HepG2 (cell line): ENCODE measurements around the gene DDX17. TPM values are rescaled to one million over a fixed set of nuclear protein-coding genes. Genes with fewer than 3 reads are reported as not detected.

Experiments used
- CREB1 ChIP-seq, 2 experiments: fragments of 450-650 bp in 1 of 2; IDR thresholded peaks; 2 replicates each; pipeline ENCODE4 v1.6.1; 2016 to 2017; ENCODE audit warnings: control low read depth in 1 of 2, mild to moderate bottlenecking in 1 of 2, missing compliant biosample characterization in 1 of 2, missing genetic modification characterization in 1 of 2
- MYC ChIP-seq: sonication (generic); formaldehyde crosslinking; IDR thresholded peaks from 2 replicates; pipeline ENCODE4 v1.9.0; 2021; ENCODE audit warnings: missing genetic modification reagents, borderline replicate concordance
- MYPOP ChIP-seq: sonication (generic); formaldehyde crosslinking; IDR thresholded peaks from 2 replicates; pipeline ENCODE4 v1.8.1; 2023; ENCODE audit warnings: mild to moderate bottlenecking, moderate library complexity, missing genetic modification reagents
- ZBTB44 ChIP-seq: sonication (generic); formaldehyde crosslinking; IDR thresholded peaks from 2 replicates; pipeline ENCODE4 v1.4.0; 2020; ENCODE audit warnings: missing genetic modification reagents
- ZNF142 ChIP-seq: sonication (generic); formaldehyde crosslinking; IDR thresholded peaks from 2 replicates; pipeline ENCODE4 v1.4.0; 2020; ENCODE audit warnings: missing genetic modification reagents
- ZNF496 ChIP-seq: sonication (generic); formaldehyde crosslinking; IDR thresholded peaks from 2 replicates; pipeline ENCODE4 v1.8.1; 2023; ENCODE audit warnings: mild to moderate bottlenecking, moderate library complexity, missing genetic modification reagents; ENCODE audit not compliant: insufficient replicate concordance
- polyA plus RNA-seq, 8 experiments: library from polyadenylated mRNA; depleted of rRNA in 3 of 8; stranded (reverse) in 7 of 8; unstranded in 1 of 8; fragments of >200 nt; fragmentation: Illumina TruSeq in 4 of 8; extraction: Trizol in 4 of 8; gene quantifications; 2 replicates each; pipeline versions ENCODE4 v1.2.1 to v1.2.3, GENCODE V29; 2011 to 2016; ENCODE audit warnings: low read depth in 4 of 8, missing spikeins in 1 of 8, mixed read lengths in 1 of 8; ENCODE audit not compliant: insufficient read depth in 1 of 8
- total RNA-seq, 5 experiments: library from RNA; depleted of rRNA; stranded (reverse); fragments of >200 nt; fragmentation: Illumina TruSeq; extraction: Trizol; gene quantifications; 2 replicates each; pipeline ENCODE4 v1.2.3, GENCODE V29; 2016; ENCODE audit warnings: low read depth in 1 of 5
- TF ChIP-seq, protein P1 (sequence below): sonication (generic); formaldehyde crosslinking; IDR thresholded peaks from 2 replicates; pipeline ENCODE4 v1.8.1; 2022; ENCODE audit warnings: low read depth, mild to moderate bottlenecking, missing genetic modification reagents
- TF ChIP-seq, protein P2 (sequence below): sonication (generic); formaldehyde crosslinking; IDR thresholded peaks from 2 replicates; pipeline ENCODE4 v1.8.0; 2022; ENCODE audit warnings: mild to moderate bottlenecking, missing genetic modification reagents; ENCODE audit not compliant: insufficient replicate concordance
- TF ChIP-seq, protein P3 (sequence below): sonication (generic); formaldehyde crosslinking; IDR thresholded peaks from 2 replicates; pipeline ENCODE4 v1.4.0; 2020; ENCODE audit warnings: missing genetic modification reagents

The DDX17 gene
- total and polyA plus RNA-seq, 2 of the 13 experiments (the other 11 are each of a cell fraction or from before 2014, with no cell fraction given): 238 to 344 TPM

- TF ChIP-seq, protein P1, sequence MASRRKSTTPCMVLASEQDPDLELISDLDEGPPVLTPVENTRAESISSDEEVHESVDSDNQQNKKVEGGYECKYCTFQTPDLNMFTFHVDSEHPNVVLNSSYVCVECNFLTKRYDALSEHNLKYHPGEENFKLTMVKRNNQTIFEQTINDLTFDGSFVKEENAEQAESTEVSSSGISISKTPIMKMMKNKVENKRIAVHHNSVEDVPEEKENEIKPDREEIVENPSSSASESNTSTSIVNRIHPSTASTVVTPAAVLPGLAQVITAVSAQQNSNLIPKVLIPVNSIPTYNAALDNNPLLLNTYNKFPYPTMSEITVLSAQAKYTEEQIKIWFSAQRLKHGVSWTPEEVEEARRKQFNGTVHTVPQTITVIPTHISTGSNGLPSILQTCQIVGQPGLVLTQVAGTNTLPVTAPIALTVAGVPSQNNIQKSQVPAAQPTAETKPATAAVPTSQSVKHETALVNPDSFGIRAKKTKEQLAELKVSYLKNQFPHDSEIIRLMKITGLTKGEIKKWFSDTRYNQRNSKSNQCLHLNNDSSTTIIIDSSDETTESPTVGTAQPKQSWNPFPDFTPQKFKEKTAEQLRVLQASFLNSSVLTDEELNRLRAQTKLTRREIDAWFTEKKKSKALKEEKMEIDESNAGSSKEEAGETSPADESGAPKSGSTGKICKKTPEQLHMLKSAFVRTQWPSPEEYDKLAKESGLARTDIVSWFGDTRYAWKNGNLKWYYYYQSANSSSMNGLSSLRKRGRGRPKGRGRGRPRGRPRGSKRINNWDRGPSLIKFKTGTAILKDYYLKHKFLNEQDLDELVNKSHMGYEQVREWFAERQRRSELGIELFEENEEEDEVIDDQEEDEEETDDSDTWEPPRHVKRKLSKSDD (CRISPR knock-in tag): peak; percentile 70
- TF ChIP-seq CREB1 (IDR thresholded peaks at IDR 0.05): peak; percentile 77
- TF ChIP-seq CREB1 (CRISPR knock-in tag; IDR thresholded peaks at IDR 0.05): peak; percentile 51; the same call in 1 of the 2 replicates
- peak; percentile 80; the same call in 1 of the 2 replicates for TF ChIP-seq ZNF142 (CRISPR knock-in tag)
- no peak for TF ChIP-seq MYC (CRISPR knock-in tag)
- TF ChIP-seq ZNF496 (CRISPR knock-in tag): no peak
- TF ChIP-seq, protein P2, sequence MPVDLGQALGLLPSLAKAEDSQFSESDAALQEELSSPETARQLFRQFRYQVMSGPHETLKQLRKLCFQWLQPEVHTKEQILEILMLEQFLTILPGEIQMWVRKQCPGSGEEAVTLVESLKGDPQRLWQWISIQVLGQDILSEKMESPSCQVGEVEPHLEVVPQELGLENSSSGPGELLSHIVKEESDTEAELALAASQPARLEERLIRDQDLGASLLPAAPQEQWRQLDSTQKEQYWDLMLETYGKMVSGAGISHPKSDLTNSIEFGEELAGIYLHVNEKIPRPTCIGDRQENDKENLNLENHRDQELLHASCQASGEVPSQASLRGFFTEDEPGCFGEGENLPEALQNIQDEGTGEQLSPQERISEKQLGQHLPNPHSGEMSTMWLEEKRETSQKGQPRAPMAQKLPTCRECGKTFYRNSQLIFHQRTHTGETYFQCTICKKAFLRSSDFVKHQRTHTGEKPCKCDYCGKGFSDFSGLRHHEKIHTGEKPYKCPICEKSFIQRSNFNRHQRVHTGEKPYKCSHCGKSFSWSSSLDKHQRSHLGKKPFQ: peak; percentile 59
- TF ChIP-seq ZBTB44 (CRISPR knock-in tag): 0 out of 2 replicates have a peak, but pooled peaks have one; percentile 54
- TF ChIP-seq, protein P3, sequence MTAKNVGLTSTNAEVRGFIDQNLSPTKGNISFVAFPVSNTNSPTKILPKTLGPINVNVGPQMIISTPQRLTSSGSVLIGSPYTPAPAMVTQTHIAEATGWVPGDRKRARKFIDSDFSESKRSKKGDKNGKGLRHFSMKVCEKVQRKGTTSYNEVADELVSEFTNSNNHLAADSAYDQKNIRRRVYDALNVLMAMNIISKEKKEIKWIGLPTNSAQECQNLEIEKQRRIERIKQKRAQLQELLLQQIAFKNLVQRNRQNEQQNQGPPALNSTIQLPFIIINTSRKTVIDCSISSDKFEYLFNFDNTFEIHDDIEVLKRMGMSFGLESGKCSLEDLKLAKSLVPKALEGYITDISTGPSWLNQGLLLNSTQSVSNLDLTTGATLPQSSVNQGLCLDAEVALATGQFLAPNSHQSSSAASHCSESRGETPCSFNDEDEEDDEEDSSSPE (CRISPR knock-in tag): peak; percentile 56; the same call in 1 of the 2 replicates
- peak; percentile 95 for TF ChIP-seq MYPOP
Measured at GRCh38 chr22:38506118-38506962, at the start of gene DDX17 (continued).
